K562 (cell line): ENCODE measurements around the gene P2RY11. TPM values are rescaled to one million over a fixed set of nuclear protein-coding genes. Genes with fewer than 3 reads are reported as not detected.

Source experiments
- ATF7 ChIP-seq: fragments of 450-650 bp; IDR thresholded peaks from 2 replicates; pipeline ENCODE4 v1.7.1; 2014; ENCODE audit warnings: mild to moderate bottlenecking, moderate library complexity
- BRF2 ChIP-seq: IDR thresholded peaks from 3 replicates; pipeline ENCODE4 v1.6.1; 2011; ENCODE audit warnings: borderline replicate concordance, mild to moderate bottlenecking; ENCODE audit not compliant: insufficient read length, insufficient read depth
- CCNT2 ChIP-seq: IDR thresholded peaks from 2 replicates; pipeline ENCODE4 v1.6.1; 2011; ENCODE audit warnings: borderline replicate concordance, low read depth, mild to moderate bottlenecking, moderate library complexity, mixed read lengths, low read length; ENCODE audit not compliant: insufficient read length; ENCODE audit errors: extremely low read depth
- CHD7 ChIP-seq: fragments of 200-600 bp; sonication (generic); IDR thresholded peaks from one replicate; pipeline ENCODE4 v1.6.1; 2012; ENCODE audit warnings: mild to moderate bottlenecking, low read depth, low read length, inconsistent platforms
- ETS2 ChIP-seq: IDR thresholded peaks from 2 replicates; pipeline ENCODE4 v1.6.1; 2016; ENCODE audit warnings: borderline replicate concordance, missing genetic modification characterization, mild to moderate bottlenecking, moderate library complexity, missing compliant biosample characterization; ENCODE audit not compliant: poor library complexity, severe bottlenecking
- KDM5B ChIP-seq: fragments of 200-600 bp; sonication (generic); IDR thresholded peaks from 2 replicates; pipeline ENCODE4 v1.6.1; 2012; ENCODE audit warnings: low read depth, mild to moderate bottlenecking, moderate library complexity, low read length, control low read depth, inconsistent platforms; ENCODE audit not compliant: insufficient replicate concordance
- NCOA6 ChIP-seq: fragments of 450-650 bp; IDR thresholded peaks from 2 replicates; pipeline ENCODE4 v1.6.1; 2017; ENCODE audit warnings: mild to moderate bottlenecking
- RBM25 ChIP-seq: fragments of 200-400 bp; formaldehyde crosslinking; IDR thresholded peaks from 2 replicates; pipeline ENCODE4 v1.6.1; 2018; ENCODE audit warnings: low read length, low read depth, moderate library complexity; ENCODE audit not compliant: severe bottlenecking
- U2AF2 ChIP-seq: fragments of 200-400 bp; formaldehyde crosslinking; optimal IDR thresholded peaks from 2 replicates; pipeline ENCODE3; 2017; ENCODE audit warnings: low read depth, mild to moderate bottlenecking, low read length
- ZBTB17 ChIP-seq: fragments of 450-650 bp; formaldehyde crosslinking; IDR thresholded peaks from 2 replicates; pipeline ENCODE4 v1.4.0; 2020; ENCODE audit warnings: mild to moderate bottlenecking
- ZFX ChIP-seq: sonication (generic); formaldehyde crosslinking; IDR thresholded peaks from 2 replicates; pipeline ENCODE4 v1.8.0; 2022; ENCODE audit warnings: mild to moderate bottlenecking, missing genetic modification reagents, moderate library complexity
- ZNF263 ChIP-seq: sonication (generic); formaldehyde crosslinking; IDR thresholded peaks from 2 replicates; pipeline ENCODE4 v1.8.0; 2022; ENCODE audit warnings: mild to moderate bottlenecking, missing genetic modification reagents, borderline replicate concordance
- ZNF324 ChIP-seq: fragments of 250-450 bp; sonication (Bioruptor Pico); IDR thresholded peaks from 2 replicates; pipeline ENCODE4 v1.4.0; 2020; ENCODE audit warnings: mild to moderate bottlenecking
- ZNF507 ChIP-seq: conservative IDR thresholded peaks from 2 replicates; pipeline ENCODE4 v1.6.1; 2017; ENCODE audit warnings: missing genetic modification characterization, missing compliant biosample characterization
- ZNF561 ChIP-seq: fragments of 450-650 bp; formaldehyde crosslinking; conservative IDR thresholded peaks from 2 replicates; pipeline ENCODE4 v1.4.0; 2020; ENCODE audit warnings: mild to moderate bottlenecking, moderate library complexity
- polyA plus RNA-seq, 8 experiments: library from polyadenylated mRNA; depleted of rRNA in 4 of 8; stranded (reverse) in 5 of 8; unstranded in 3 of 8; fragments of >200 nt; fragmentation: Nextera tagmentation in 2 of 8; fragmentation: Illumina TruSeq in 1 of 8; extraction: Ambion mirVana in 2 of 8; extraction: Trizol in 1 of 8; gene quantifications; 2 replicates each; pipeline versions ENCODE4 v1.2.1 to v1.2.3, GENCODE V29; 2011 to 2014; ENCODE audit warnings: inconsistent platforms in 1 of 8, missing spikeins in 1 of 8
- total RNA-seq, 7 experiments: library from RNA; depleted of rRNA in 6 of 7; stranded (reverse); fragments of >200 nt in 6 of 7; fragmentation: Illumina TruSeq in 2 of 7; extraction: Trizol in 2 of 7; gene quantifications; 2 replicates each; pipeline versions ENCODE4 v1.2.1 to v1.2.3, GENCODE V29; 2011 to 2021; ENCODE audit warnings: low replicate concordance in 1 of 7

The P2RY11 gene
- total and polyA plus RNA-seq, 9 of the 15 experiments (the other 6 are each of a cell fraction or from before 2014, with no cell fraction given): 0.03 to 10.1 (median 1.5) TPM

- no peak for TF ChIP-seq CHD7
- no peak for TF ChIP-seq BRF2
- no peak for TF ChIP-seq ZNF561 (CRISPR knock-in tag)
- TF ChIP-seq NCOA6: no peak
- TF ChIP-seq ATF7: peak; percentile 89
- peak; percentile 62 for TF ChIP-seq CCNT2
- peak; percentile 89 for TF ChIP-seq ZFX (CRISPR knock-in tag)
- TF ChIP-seq ZNF324: no peak
- no peak for TF ChIP-seq ZNF263
- TF ChIP-seq RBM25: no peak
- no peak for TF ChIP-seq ETS2 (tag)
- TF ChIP-seq ZNF507 (tag): no peak
- peak; percentile 63 for TF ChIP-seq KDM5B
- no peak for TF ChIP-seq ZBTB17 (CRISPR knock-in tag)
- TF ChIP-seq U2AF2: no peak
These were observed 5.2 kb upstream of the P2RY11 start, which contains the start of gene PPAN (continued) for GRCh38 chr19:10106100-10106936.
